Adrenal gland (tissue), 5 donors: ENCODE data around the gene VIPR2.

Experiments used
- CTCF ChIP-seq, 6 experiments: fragments of 450-650 bp in 4 of 6; fragments of 200-600 bp in 2 of 6; sonication (generic) in 1 of 6; IDR thresholded peaks; 1 replicate in 5 of 6; 2 replicates in 1 of 6; pipeline versions ENCODE4 v1.5.1 to v1.8.0; 2016 to 2021; ENCODE audit warnings: antibody characterized with exemption in 6 of 6, mild to moderate bottlenecking in 2 of 6, moderate library complexity in 1 of 6
- POLR2A ChIP-seq, 2 donors: fragments of 450-650 bp; IDR thresholded peaks; one replicate each; pipeline ENCODE4 v1.6.1; 2017; ENCODE audit warnings: antibody characterized with exemption in 2 of 2, mild to moderate bottlenecking in 2 of 2, moderate library complexity in 1 of 2
- donor health status: DM: no; HTN: no; CAD: no.

GRCh38 chr7:159015454-159016410, 128.9 kb downstream of the VIPR2 start:
- TF ChIP-seq CTCF (IDR thresholded peaks at IDR 0.05) = no peak
- no peak for TF ChIP-seq POLR2A (IDR thresholded peaks at IDR 0.05)
